ENCODE results near the gene THADA.

THADA gene

DNA sequence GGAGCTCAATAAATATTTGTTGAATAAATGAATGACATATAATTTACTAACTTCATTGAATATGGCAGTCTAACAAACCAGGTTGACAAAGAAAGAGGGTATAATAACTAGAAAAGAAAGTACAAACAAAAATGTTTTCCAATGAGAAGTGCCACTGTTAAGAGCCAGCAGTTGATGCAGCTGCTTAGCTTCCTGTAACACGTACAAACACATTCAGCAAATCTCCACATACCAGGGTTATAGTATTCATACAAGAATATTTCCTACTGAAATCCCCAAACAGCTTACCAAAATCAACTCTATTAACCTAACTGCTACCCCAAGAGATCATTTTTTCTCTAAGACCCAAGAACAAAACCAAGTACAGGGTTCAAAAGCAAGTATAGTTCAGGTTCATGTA lies 77.7 kb downstream of the THADA start:
- Histone ChIP-seq H3K9ac (ENCODE audit: insufficient read length, low read depth) (no peak overlapping the region), H3K36me3 (ENCODE audit: insufficient read depth, insufficient read length, low read length) (no peaks in the 10 kb centered on the region), H3K27me3 (ENCODE audit: insufficient read depth, insufficient read length) (no peaks in the 10 kb centered on the region), H3K4me3 (ENCODE audit: insufficient read length, low read depth) (no peak overlapping the region), H3K9me3 (ENCODE audit: insufficient read depth, low read length) (no peaks in the 10 kb centered on the region), H3K4me1 (ENCODE audit: insufficient read depth, insufficient read length) (no peaks in the 10 kb centered on the region)
- DNase-seq (ENCODE audit: low read depth, low spot score), result no peak
- TF ChIP-seq SUZ12 (IDR thresholded peaks at IDR 0.05; ENCODE audit: extremely low read depth, insufficient read depth, insufficient read length) (no peak), ZNF274 (IDR thresholded peaks at IDR 0.05; ENCODE audit: low read depth, low read length) (no peak), YY1 (IDR thresholded peaks at IDR 0.05; ENCODE audit: insufficient read depth, insufficient read length) (no peak)

DNA sequence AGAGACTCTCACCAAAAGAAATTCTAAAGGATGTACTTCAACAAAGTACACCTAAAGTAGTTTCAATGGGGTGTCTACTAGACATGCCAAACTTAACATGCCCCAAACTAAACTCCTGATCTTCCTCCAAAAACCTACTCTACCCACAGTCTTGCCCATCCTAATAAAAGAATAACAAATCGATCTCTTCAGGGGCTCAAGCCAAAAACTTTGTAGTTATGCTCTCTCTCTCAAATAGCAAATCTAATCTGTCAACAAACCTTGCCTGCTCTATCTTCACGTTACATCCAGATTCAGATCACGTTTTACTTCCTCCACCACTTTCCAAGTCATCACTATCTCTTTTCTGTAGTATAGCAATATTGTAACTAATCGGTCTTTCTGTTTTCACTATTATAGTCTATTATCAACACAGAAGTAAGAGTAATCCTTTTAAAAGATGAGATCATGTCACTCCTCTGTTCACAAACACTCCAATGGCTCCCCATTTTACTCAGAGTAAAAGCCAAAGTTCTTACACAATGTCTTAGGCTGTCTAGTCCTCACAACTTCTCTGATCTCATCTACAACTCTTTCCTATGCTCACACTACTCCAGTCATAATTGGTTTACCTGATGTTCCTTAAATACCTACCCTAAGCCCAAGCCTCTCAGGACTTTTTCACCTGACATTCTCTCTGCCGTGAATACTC lies 79.9 kb downstream of the THADA start:
- Histone ChIP-seq H3K4me3 (ENCODE audit: insufficient read length, low read depth) (no peak overlapping the region), H3K36me3 (ENCODE audit: insufficient read depth, insufficient read length, low read length) (peaks cover 7% of the 10 kb centered on the region), H3K4me1 (ENCODE audit: insufficient read depth, insufficient read length) (no peaks in the 10 kb centered on the region), H3K9me3 (ENCODE audit: insufficient read depth, low read length) (no peaks in the 10 kb centered on the region), H3K9ac (ENCODE audit: insufficient read length, low read depth) (no peak overlapping the region), H3K27me3 (ENCODE audit: insufficient read depth, insufficient read length) (no peaks in the 10 kb centered on the region)
- TF ChIP-seq SUZ12 (IDR thresholded peaks at IDR 0.05; ENCODE audit: extremely low read depth, insufficient read depth, insufficient read length) (no peak), ZNF274 (IDR thresholded peaks at IDR 0.05; ENCODE audit: low read depth, low read length) (no peak), YY1 (IDR thresholded peaks at IDR 0.05; ENCODE audit: insufficient read depth, insufficient read length) (no peak)
- DNase-seq (ENCODE audit: low read depth, low spot score), result no peak

DNA sequence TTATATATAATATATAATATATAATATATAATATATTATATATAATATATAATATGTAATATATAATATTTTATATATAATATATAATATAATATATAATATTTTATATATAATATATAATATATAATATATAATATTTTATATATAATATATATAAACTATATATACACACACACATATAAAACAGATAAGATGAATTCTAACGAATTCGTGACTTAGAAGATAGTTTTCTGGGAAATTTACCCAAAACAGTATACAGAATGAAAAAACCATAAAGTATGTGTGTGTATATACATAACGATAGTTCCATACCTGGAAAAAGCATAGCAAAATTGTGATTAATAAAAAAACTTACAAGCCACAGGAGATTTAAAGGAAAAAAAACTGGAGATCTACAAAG lies 80.6 kb downstream of the THADA start:
- Histone ChIP-seq H3K9ac (ENCODE audit: insufficient read length, low read depth) (no peak overlapping the region), H3K4me1 (ENCODE audit: insufficient read depth, insufficient read length) (no peaks in the 10 kb centered on the region), H3K9me3 (ENCODE audit: insufficient read depth, low read length) (no peaks in the 10 kb centered on the region), H3K4me3 (ENCODE audit: insufficient read length, low read depth) (no peak overlapping the region), H3K36me3 (ENCODE audit: insufficient read depth, insufficient read length, low read length) (peaks cover 7% of the 10 kb centered on the region), H3K27me3 (ENCODE audit: insufficient read depth, insufficient read length) (no peaks in the 10 kb centered on the region)
- DNase-seq (ENCODE audit: low read depth, low spot score), result no peak
- no peak for TF ChIP-seq SUZ12 (IDR thresholded peaks at IDR 0.05; ENCODE audit: extremely low read depth, insufficient read depth, insufficient read length)
- no peak for TF ChIP-seq ZNF274 (IDR thresholded peaks at IDR 0.05; ENCODE audit: low read depth, low read length)
- TF ChIP-seq YY1 (IDR thresholded peaks at IDR 0.05; ENCODE audit: insufficient read depth, insufficient read length), result no peak

GRCh38 chr2:43513796-43514195 lies 82.0 kb downstream of the THADA start:
- H3K9ac ChIP-seq (ENCODE audit: insufficient read length, low read depth), result no peak overlapping the region
- H3K9me3 ChIP-seq (ENCODE audit: insufficient read depth, low read length), result no peaks in the 10 kb centered on the region
- no peaks in the 10 kb centered on the region for H3K27me3 ChIP-seq (ENCODE audit: insufficient read depth, insufficient read length)
- TF ChIP-seq YY1 (IDR thresholded peaks at IDR 0.05; ENCODE audit: insufficient read depth, insufficient read length), result no peak
- no peak for TF ChIP-seq SUZ12 (IDR thresholded peaks at IDR 0.05; ENCODE audit: extremely low read depth, insufficient read depth, insufficient read length)
- TF ChIP-seq ZNF274 (IDR thresholded peaks at IDR 0.05; ENCODE audit: low read depth, low read length), result no peak
- no peak overlapping the region for H3K4me3 ChIP-seq (ENCODE audit: insufficient read length, low read depth)
- DNase-seq (ENCODE audit: low read depth, low spot score), result no peak
- peaks cover 7% of the 10 kb centered on the region for H3K36me3 ChIP-seq (ENCODE audit: insufficient read depth, insufficient read length, low read length)
- H3K4me1 ChIP-seq (ENCODE audit: insufficient read depth, insufficient read length), result no peaks in the 10 kb centered on the region

GRCh38 chr2:43513216-43513615 lies 82.6 kb downstream of the THADA start:
- Histone ChIP-seq H3K4me3 (ENCODE audit: insufficient read length, low read depth) (no peak overlapping the region), H3K27me3 (ENCODE audit: insufficient read depth, insufficient read length) (no peaks in the 10 kb centered on the region), H3K4me1 (ENCODE audit: insufficient read depth, insufficient read length) (no peaks in the 10 kb centered on the region), H3K36me3 (ENCODE audit: insufficient read depth, insufficient read length, low read length) (peaks cover 9% of the 10 kb centered on the region), H3K9me3 (ENCODE audit: insufficient read depth, low read length) (no peaks in the 10 kb centered on the region), H3K9ac (ENCODE audit: insufficient read length, low read depth) (no peak overlapping the region)
- no peak for DNase-seq (ENCODE audit: low read depth, low spot score)
- TF ChIP-seq YY1 (IDR thresholded peaks at IDR 0.05; ENCODE audit: insufficient read depth, insufficient read length) (no peak), ZNF274 (IDR thresholded peaks at IDR 0.05; ENCODE audit: low read depth, low read length) (no peak), SUZ12 (IDR thresholded peaks at IDR 0.05; ENCODE audit: extremely low read depth, insufficient read depth, insufficient read length) (no peak)

- TF ChIP-seq ZNF274 (IDR thresholded peaks at IDR 0.05; ENCODE audit: low read depth, low read length) (no peak), YY1 (IDR thresholded peaks at IDR 0.05; ENCODE audit: insufficient read depth, insufficient read length) (no peak), SUZ12 (IDR thresholded peaks at IDR 0.05; ENCODE audit: extremely low read depth, insufficient read depth, insufficient read length) (no peak)
- no peak overlapping the region for H3K4me3 ChIP-seq (ENCODE audit: insufficient read length, low read depth)
- no peaks in the 10 kb centered on the region for H3K4me1 ChIP-seq (ENCODE audit: insufficient read depth, insufficient read length)
- no peaks in the 10 kb centered on the region for H3K27me3 ChIP-seq (ENCODE audit: insufficient read depth, insufficient read length)
- H3K9me3 ChIP-seq (ENCODE audit: insufficient read depth, low read length), result no peaks in the 10 kb centered on the region
- no peak for DNase-seq (ENCODE audit: low read depth, low spot score)
- H3K36me3 ChIP-seq (ENCODE audit: insufficient read depth, insufficient read length, low read length), result peaks cover 19% of the 10 kb centered on the region
- H3K9ac ChIP-seq (ENCODE audit: insufficient read length, low read depth), result no peak overlapping the region
These were observed 84.6 kb downstream of the THADA start for GRCh38 chr2:43511199-43511598.

DNA sequence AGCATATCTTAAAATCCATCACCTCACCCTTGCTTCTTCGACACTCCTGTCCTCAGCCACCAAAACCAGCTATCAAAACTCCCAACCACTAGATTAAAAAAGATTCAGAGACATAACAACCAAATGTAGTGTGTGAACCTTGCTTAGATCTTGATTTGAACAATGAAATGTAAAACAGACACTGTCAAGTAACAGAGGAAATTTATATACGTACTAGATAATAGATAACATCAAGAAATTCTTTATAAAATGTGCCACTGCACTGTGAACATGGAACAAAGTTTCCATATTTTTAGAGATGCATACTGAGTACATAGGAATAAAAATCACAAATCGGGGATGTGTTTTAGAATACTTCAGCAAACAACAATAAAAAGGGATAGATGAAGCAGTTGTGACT lies 86.0 kb downstream of the THADA start:
- TF ChIP-seq SUZ12 (IDR thresholded peaks at IDR 0.05; ENCODE audit: extremely low read depth, insufficient read depth, insufficient read length), result no peak
- no peak for TF ChIP-seq ZNF274 (IDR thresholded peaks at IDR 0.05; ENCODE audit: low read depth, low read length)
- no peak for TF ChIP-seq YY1 (IDR thresholded peaks at IDR 0.05; ENCODE audit: insufficient read depth, insufficient read length)
- Histone ChIP-seq H3K4me3 (ENCODE audit: insufficient read length, low read depth) (no peak overlapping the region), H3K9ac (ENCODE audit: insufficient read length, low read depth) (no peak overlapping the region), H3K9me3 (ENCODE audit: insufficient read depth, low read length) (no peaks in the 10 kb centered on the region), H3K4me1 (ENCODE audit: insufficient read depth, insufficient read length) (no peaks in the 10 kb centered on the region), H3K36me3 (ENCODE audit: insufficient read depth, insufficient read length, low read length) (peaks cover 22% of the 10 kb centered on the region), H3K27me3 (ENCODE audit: insufficient read depth, insufficient read length) (no peaks in the 10 kb centered on the region)
- DNase-seq (ENCODE audit: low read depth, low spot score), result no peak

All from NT2/D1 (cell line).